HepG2 (cell line): ENCODE results near the gene F8. TPM values are rescaled to one million over a fixed set of nuclear protein-coding genes. Genes with fewer than 3 reads are reported as not detected.

Source experiments
- ADNP ChIP-seq: sonication (generic); formaldehyde crosslinking; IDR thresholded peaks from 2 replicates; pipeline ENCODE4 v1.4.0; 2020; ENCODE audit warnings: missing genetic modification reagents
- AHR ChIP-seq: IDR thresholded peaks from 2 replicates; pipeline ENCODE4 v1.6.1; 2018; ENCODE audit warnings: missing genetic modification reagents, missing compliant biosample characterization
- BCL3 ChIP-seq: sonication (generic); formaldehyde crosslinking; IDR thresholded peaks from 2 replicates; pipeline ENCODE4 v1.5.1; 2020; ENCODE audit warnings: mild to moderate bottlenecking, missing genetic modification reagents, moderate library complexity
- CBX2 ChIP-seq, 2 experiments: fragments of 200-600 bp in 1 of 2; sonication (generic); formaldehyde crosslinking in 1 of 2; IDR thresholded peaks; 2 replicates each; pipeline versions ENCODE4 v1.7.0 to v1.8.1; 2018 to 2022; ENCODE audit warnings: low read depth in 2 of 2, low read length in 1 of 2, mild to moderate bottlenecking in 1 of 2, missing genetic modification reagents in 1 of 2
- CCAR2 ChIP-seq: fragments of 200-400 bp; formaldehyde crosslinking; optimal IDR thresholded peaks from 2 replicates; pipeline ENCODE3; 2018; ENCODE audit warnings: low read depth, mild to moderate bottlenecking, low read length, moderate library complexity
- CENPX ChIP-seq: sonication (generic); formaldehyde crosslinking; IDR thresholded peaks from 2 replicates; pipeline ENCODE4 v1.9.0; 2021; ENCODE audit warnings: mild to moderate bottlenecking, missing genetic modification reagents, moderate library complexity
- ETV5 ChIP-seq: IDR thresholded peaks from 2 replicates; pipeline ENCODE4 v1.6.1; 2018; ENCODE audit warnings: missing biosample characterization, missing genetic modification reagents, inconsistent platforms, borderline replicate concordance
- EZH2 ChIP-seq: conservative IDR thresholded peaks from 2 replicates; pipeline ENCODE4 v1.6.1; 2012; ENCODE audit warnings: mild to moderate bottlenecking, low read depth, low read length, moderate library complexity
- IKZF1 ChIP-seq: fragments of 450-650 bp; IDR thresholded peaks from 2 replicates; pipeline ENCODE4 v1.7.1; 2016
- MEF2D ChIP-seq: sonication (generic); formaldehyde crosslinking; IDR thresholded peaks from 2 replicates; pipeline ENCODE4 v1.5.1; 2020; ENCODE audit warnings: mild to moderate bottlenecking, missing genetic modification reagents
- RFX5 ChIP-seq: IDR thresholded peaks from 2 replicates; pipeline ENCODE4 v1.6.1; 2011; ENCODE audit warnings: low read depth, low read length, improper control_type of control experiment
- RFXAP ChIP-seq: sonication (generic); formaldehyde crosslinking; IDR thresholded peaks from 2 replicates; pipeline ENCODE4 v1.4.0; 2020; ENCODE audit warnings: missing genetic modification reagents, borderline replicate concordance
- ZC3H4 ChIP-seq: sonication (generic); formaldehyde crosslinking; IDR thresholded peaks from 2 replicates; pipeline ENCODE4 v1.4.0; 2020; ENCODE audit warnings: missing genetic modification reagents, borderline replicate concordance
- ZFP37 ChIP-seq: sonication (generic); formaldehyde crosslinking; IDR thresholded peaks from 2 replicates; pipeline ENCODE4 v1.4.0; 2020; ENCODE audit warnings: missing genetic modification reagents, borderline replicate concordance
- ZNF24 ChIP-seq: fragments of 450-650 bp; IDR thresholded peaks from 2 replicates; pipeline ENCODE4 v1.6.1; 2017; ENCODE audit warnings: antibody characterized with exemption, mild to moderate bottlenecking
- ZNF550 ChIP-seq: sonication (generic); formaldehyde crosslinking; IDR thresholded peaks from 2 replicates; pipeline ENCODE4 v1.4.0; 2020; ENCODE audit warnings: mild to moderate bottlenecking, missing genetic modification reagents, borderline replicate concordance
- ZNF562 ChIP-seq: sonication (generic); formaldehyde crosslinking; IDR thresholded peaks from 2 replicates; pipeline ENCODE4 v1.8.0; 2022; ENCODE audit warnings: missing genetic modification reagents, borderline replicate concordance
- ZNF713 ChIP-seq: sonication (generic); formaldehyde crosslinking; IDR thresholded peaks from 2 replicates; pipeline ENCODE4 v1.4.0; 2020; ENCODE audit warnings: mild to moderate bottlenecking, missing genetic modification reagents
- polyA plus RNA-seq, 8 experiments: library from polyadenylated mRNA; depleted of rRNA in 3 of 8; stranded (reverse) in 7 of 8; unstranded in 1 of 8; fragments of >200 nt; fragmentation: Illumina TruSeq in 4 of 8; extraction: Trizol in 4 of 8; gene quantifications; 2 replicates each; pipeline versions ENCODE4 v1.2.1 to v1.2.3, GENCODE V29; 2011 to 2016; ENCODE audit warnings: low read depth in 4 of 8, missing spikeins in 1 of 8, mixed read lengths in 1 of 8; ENCODE audit not compliant: insufficient read depth in 1 of 8
- total RNA-seq, 5 experiments: library from RNA; depleted of rRNA; stranded (reverse); fragments of >200 nt; fragmentation: Illumina TruSeq; extraction: Trizol; gene quantifications; 2 replicates each; pipeline ENCODE4 v1.2.3, GENCODE V29; 2016; ENCODE audit warnings: low read depth in 1 of 5
- TF ChIP-seq, protein P1 (sequence below): sonication (generic); formaldehyde crosslinking; IDR thresholded peaks from 2 replicates; pipeline ENCODE4 v1.8.1; 2022; ENCODE audit warnings: low read depth, mild to moderate bottlenecking, missing genetic modification reagents
- TF ChIP-seq, protein P2 (sequence below): sonication (generic); formaldehyde crosslinking; IDR thresholded peaks from 2 replicates; pipeline ENCODE4 v1.4.0; 2020; ENCODE audit warnings: missing genetic modification reagents
- TF ChIP-seq, protein P3 (sequence below): IDR thresholded peaks from 2 replicates; pipeline ENCODE4 v1.6.1; 2012; ENCODE audit warnings: low read length, improper control_type of control experiment

Gene F8
- total and polyA plus RNA-seq, 2 of the 13 experiments (the other 11 are each of a cell fraction or from before 2014, with no cell fraction given), result 0.29 to 0.61 TPM

DNA sequence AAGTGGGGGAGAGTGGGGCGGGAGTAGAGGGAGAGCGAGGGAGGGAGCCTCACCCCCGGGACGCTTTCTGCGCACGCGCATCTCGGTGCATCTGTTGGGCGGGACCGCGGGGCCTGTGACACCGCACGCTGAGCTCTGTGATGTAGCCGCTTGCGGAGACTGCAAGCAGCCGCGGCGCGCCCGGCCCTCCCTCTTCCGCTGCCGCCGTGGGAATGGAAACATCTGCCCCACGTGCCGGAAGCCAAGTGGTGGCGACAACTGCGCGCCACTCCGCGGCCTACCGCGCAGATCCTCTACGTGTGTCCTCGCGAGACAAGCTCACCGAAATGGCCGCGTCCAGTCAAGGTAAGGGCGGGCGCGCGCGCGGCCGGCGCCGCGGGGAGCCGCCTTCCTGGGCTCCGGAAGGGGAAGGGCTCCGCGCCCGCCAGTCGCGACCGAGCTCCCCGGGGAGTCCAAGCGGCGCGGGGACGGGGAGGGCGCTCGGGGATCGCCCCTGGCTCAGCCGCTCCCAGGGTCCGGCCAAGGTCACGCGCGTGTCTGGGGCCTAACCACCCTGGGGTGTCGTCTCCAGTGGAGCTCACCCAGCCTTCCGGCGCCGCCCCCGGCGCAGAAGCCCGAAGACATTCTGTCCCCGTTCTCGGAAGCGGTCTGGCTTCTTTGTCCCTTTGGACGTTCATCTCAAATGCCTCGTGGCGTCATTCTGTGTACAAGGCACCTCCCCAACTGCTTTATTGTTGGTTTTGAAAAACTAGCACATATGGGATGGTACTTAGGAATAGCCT is 4.4 kb upstream of the F8 start, which contains the start of gene FUNDC2 (continued):
- TF ChIP-seq, protein P1, sequence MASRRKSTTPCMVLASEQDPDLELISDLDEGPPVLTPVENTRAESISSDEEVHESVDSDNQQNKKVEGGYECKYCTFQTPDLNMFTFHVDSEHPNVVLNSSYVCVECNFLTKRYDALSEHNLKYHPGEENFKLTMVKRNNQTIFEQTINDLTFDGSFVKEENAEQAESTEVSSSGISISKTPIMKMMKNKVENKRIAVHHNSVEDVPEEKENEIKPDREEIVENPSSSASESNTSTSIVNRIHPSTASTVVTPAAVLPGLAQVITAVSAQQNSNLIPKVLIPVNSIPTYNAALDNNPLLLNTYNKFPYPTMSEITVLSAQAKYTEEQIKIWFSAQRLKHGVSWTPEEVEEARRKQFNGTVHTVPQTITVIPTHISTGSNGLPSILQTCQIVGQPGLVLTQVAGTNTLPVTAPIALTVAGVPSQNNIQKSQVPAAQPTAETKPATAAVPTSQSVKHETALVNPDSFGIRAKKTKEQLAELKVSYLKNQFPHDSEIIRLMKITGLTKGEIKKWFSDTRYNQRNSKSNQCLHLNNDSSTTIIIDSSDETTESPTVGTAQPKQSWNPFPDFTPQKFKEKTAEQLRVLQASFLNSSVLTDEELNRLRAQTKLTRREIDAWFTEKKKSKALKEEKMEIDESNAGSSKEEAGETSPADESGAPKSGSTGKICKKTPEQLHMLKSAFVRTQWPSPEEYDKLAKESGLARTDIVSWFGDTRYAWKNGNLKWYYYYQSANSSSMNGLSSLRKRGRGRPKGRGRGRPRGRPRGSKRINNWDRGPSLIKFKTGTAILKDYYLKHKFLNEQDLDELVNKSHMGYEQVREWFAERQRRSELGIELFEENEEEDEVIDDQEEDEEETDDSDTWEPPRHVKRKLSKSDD (CRISPR knock-in tag), result 0 out of 2 replicates have a peak, but pooled peaks have one; percentile 30
- no peak for TF ChIP-seq ZNF713
- no peak for TF ChIP-seq CBX2 (IDR thresholded peaks at IDR 0.05; ENCODE audit: low read depth, low read length)
- TF ChIP-seq CBX2 (CRISPR knock-in tag; IDR thresholded peaks at IDR 0.05; ENCODE audit: low read depth), result no peak
- TF ChIP-seq ZC3H4 (CRISPR knock-in tag), result no peak
- no peak for TF ChIP-seq RFX5
- TF ChIP-seq, protein P2, sequence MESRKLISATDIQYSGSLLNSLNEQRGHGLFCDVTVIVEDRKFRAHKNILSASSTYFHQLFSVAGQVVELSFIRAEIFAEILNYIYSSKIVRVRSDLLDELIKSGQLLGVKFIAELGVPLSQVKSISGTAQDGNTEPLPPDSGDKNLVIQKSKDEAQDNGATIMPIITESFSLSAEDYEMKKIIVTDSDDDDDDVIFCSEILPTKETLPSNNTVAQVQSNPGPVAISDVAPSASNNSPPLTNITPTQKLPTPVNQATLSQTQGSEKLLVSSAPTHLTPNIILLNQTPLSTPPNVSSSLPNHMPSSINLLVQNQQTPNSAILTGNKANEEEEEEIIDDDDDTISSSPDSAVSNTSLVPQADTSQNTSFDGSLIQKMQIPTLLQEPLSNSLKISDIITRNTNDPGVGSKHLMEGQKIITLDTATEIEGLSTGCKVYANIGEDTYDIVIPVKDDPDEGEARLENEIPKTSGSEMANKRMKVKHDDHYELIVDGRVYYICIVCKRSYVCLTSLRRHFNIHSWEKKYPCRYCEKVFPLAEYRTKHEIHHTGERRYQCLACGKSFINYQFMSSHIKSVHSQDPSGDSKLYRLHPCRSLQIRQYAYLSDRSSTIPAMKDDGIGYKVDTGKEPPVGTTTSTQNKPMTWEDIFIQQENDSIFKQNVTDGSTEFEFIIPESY, result no peak
- no peak for TF ChIP-seq ZNF562
- TF ChIP-seq RFXAP (CRISPR knock-in tag), result no peak
- no peak for TF ChIP-seq CENPX (CRISPR knock-in tag)
- no peak for TF ChIP-seq IKZF1
- peak; percentile 85 for TF ChIP-seq ETV5 (CRISPR knock-in tag)
- no peak for TF ChIP-seq EZH2
- TF ChIP-seq AHR (CRISPR knock-in tag), result no peak
- TF ChIP-seq, protein P3, sequence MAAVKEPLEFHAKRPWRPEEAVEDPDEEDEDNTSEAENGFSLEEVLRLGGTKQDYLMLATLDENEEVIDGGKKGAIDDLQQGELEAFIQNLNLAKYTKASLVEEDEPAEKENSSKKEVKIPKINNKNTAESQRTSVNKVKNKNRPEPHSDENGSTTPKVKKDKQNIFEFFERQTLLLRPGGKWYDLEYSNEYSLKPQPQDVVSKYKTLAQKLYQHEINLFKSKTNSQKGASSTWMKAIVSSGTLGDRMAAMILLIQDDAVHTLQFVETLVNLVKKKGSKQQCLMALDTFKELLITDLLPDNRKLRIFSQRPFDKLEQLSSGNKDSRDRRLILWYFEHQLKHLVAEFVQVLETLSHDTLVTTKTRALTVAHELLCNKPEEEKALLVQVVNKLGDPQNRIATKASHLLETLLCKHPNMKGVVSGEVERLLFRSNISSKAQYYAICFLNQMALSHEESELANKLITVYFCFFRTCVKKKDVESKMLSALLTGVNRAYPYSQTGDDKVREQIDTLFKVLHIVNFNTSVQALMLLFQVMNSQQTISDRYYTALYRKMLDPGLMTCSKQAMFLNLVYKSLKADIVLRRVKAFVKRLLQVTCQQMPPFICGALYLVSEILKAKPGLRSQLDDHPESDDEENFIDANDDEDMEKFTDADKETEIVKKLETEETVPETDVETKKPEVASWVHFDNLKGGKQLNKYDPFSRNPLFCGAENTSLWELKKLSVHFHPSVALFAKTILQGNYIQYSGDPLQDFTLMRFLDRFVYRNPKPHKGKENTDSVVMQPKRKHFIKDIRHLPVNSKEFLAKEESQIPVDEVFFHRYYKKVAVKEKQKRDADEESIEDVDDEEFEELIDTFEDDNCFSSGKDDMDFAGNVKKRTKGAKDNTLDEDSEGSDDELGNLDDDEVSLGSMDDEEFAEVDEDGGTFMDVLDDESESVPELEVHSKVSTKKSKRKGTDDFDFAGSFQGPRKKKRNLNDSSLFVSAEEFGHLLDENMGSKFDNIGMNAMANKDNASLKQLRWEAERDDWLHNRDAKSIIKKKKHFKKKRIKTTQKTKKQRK, result no peak
- TF ChIP-seq CCAR2, result no peak
- TF ChIP-seq ZNF550 (CRISPR knock-in tag), result no peak
- no peak for TF ChIP-seq ADNP (CRISPR knock-in tag)
- TF ChIP-seq ZFP37, result no peak
- TF ChIP-seq BCL3 (CRISPR knock-in tag), result peak; percentile 58; the same call in 1 of the 2 replicates
- TF ChIP-seq MEF2D (CRISPR knock-in tag), result no peak
- no peak for TF ChIP-seq ZNF24
